ENCODE results near the gene RDH11.

RDH11 gene

GRCh38 chr14:67644428-67644827 is 51.1 kb downstream of the RDH11 start:
- no peak for DNase-seq

DNA sequence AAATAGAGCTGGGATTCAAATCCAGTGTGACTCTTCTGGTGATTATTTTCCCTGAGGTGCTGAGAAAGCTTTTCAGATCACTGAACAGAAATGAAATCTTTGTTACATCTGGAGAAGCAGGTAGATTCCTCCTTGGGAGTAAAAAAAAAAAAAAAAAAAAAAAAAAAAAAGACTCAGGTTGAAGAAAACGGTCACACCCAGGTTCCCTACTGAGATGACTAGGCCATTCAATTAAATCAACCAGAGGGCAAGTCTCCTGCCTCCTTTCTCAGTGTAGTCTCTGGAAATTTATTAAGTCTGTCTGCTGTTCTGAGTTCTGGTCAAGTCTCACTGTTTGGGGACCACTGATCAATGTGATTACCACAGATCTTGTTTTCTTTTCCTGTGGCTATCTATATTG is 51.9 kb downstream of the RDH11 start:
- no peak for DNase-seq

- DNase-seq: no peak
Observed at GRCh38 chr14:67641902-67642749, 53.4 kb downstream of the RDH11 start.

DNA sequence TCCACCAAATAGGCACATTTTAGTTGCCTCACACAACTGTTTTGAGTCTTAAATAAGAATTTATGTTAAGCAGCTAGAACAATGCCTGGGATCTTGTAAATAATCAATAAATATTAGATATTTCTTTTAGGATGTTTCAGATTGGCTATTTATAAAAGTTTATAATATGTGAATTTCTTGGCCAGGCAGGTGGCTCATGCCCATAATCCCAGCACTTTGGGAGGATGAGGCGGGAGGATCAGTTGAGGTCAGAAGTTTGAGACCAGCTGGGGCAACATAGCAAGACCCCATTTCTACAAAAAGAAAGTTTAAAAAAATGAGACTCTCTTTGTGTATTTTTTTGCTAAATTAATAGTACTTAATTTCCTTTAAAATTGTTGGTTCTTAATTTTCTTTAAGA is 54.1 kb downstream of the RDH11 start:
- no peak for DNase-seq

DNA sequence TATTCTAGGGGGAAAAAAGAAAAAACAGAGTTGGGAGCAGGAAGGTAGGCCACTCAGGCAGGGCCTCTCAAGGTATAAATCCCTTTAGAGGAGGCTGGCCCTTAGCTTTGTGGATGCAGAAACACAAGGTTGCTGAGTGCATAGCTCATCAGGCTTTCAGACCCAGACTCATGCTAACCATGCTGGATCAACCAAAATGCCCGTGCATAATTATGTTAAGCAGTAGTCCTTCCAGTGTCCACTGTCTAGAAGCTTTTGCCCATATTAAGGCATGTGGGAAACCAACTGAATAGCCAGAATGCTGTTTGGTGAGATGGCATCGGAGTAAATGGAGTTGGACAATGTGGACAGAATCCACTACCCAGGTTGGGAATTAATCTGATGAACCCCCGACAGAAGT is 56.9 kb downstream of the RDH11 start:
- DNase-seq: no peak

- DNase-seq: no peak
Observed at GRCh38 chr14:67636361-67636919, 59.1 kb downstream of the RDH11 start.

- no peak for DNase-seq
Observed at GRCh38 chr14:67633451-67634147, 62.0 kb downstream of the RDH11 start.

DNA sequence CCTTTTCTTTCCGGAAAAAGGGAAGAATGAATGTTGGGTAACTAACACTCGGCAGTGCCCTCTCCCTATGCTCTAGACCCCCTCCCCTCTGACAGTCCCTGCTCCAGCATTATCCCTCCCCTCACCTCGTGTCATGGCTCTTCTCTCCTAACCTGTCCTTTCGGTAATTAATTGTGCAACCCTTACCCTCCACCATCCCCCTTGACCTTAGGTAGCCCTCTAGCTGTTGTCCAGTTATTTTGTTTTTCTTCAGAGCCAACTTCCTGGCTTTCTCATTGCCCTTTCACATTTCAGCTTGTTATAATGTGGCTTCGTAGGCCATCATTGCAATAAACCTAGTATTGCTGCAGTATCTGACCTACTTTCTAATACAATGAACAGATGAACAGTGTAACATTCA is 64.6 kb downstream of the RDH11 start:
- DNase-seq: no peak

GRCh38 chr14:67630186-67630585 is 65.4 kb downstream of the RDH11 start:
- DNase-seq: no peak

DNA sequence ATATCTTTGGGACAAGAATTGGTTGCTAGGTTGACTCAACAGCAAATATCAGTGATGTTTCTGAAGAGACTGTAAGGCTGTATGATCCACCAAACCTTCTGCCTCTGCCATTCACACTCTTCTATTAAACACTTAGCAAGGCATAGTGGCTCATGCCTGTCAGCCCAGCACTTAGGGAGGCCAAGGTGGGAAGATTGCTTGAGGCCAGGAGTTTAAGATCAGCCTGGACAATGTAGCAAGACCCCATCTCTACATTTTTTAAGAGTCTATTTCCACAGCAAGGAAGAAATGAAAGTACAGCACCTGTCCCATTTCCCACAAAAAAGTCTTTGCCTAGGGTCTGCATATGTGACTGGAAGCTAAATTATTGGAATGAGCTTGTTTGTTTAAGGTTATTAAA is 68.0 kb downstream of the RDH11 start:
- no peak for DNase-seq

All from stimulated activated CD4-positive, alpha-beta T cell treated with anti-CD3 and anti-CD28 coated beads, Interleukin-2, amount 100 ng/mL, for 48 hours (primary cell).